ENCODE measurements around the gene MALAT1. TPM values are rescaled to one million over a fixed set of nuclear protein-coding genes. Genes with fewer than 3 reads are reported as not detected.
A peak's percentile ranks its signal among the peaks of the same experiment; 100 is the strongest.

Gene MALAT1
- total RNA-seq, 4 donors from 2014 or later = 10,683 to 28,425 (median 19,356) TPM

DNA sequence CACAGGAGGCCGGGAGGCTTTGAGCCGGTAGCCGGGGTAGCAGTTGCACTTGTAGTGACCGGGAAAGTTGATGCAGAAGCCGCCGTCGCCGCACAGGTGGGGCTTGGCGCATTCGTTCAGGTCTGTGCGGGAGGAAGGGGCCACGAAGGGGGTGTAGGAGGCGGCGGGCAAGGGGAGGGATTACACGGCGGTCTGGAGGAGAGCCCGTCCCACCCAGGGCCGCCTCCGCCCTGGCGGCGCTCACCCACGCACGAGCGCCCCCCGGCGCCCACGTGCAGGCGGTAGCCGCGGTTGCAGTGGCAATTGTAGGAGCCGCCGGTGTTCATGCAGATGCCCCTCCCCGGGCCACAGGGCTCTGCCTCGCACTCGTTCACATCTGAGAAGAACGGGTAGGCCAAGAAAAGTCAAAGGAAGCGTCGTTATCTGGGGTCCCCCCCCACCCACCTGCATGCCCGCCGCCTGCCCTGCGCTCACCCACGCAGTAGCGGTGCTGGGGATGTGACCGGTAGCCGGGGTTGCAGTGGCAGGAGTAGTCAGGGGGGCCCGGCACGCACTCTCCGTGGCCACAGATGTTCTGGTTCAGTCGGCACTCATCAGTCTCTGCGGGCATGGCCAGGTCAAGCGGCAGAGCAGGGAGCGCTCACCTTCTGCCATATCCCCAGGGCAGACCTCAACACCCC is 48.7 kb downstream of the MALAT1 start:
- H3K27ac ChIP-seq = peak overlapping the region in 3 of 4 donors; percentile 77 to 83 (median 80)
- H3K27me3 ChIP-seq = no peaks in the 10 kb centered on the region
- TF ChIP-seq CTCF (IDR thresholded peaks at IDR 0.05) (peak in 1 of 6 experiments; percentile 4), POLR2A (IDR thresholded peaks at IDR 0.05) (no peak)
- DNase-seq = peak in 2 of 3 donors; percentile 49 to 62
- H3K36me3 ChIP-seq = peaks cover 0 to 13% (median 0%) of the 10 kb centered on the region in 3 donors
- H3K4me1 ChIP-seq = peaks cover 9 to 23% (median 17%) of the 10 kb centered on the region in 4 donors
- H3K4me3 ChIP-seq = peak overlapping the region in 1 of 4 donors; percentile 29
- H3K9me3 ChIP-seq = no peaks in the 10 kb centered on the region

DNA sequence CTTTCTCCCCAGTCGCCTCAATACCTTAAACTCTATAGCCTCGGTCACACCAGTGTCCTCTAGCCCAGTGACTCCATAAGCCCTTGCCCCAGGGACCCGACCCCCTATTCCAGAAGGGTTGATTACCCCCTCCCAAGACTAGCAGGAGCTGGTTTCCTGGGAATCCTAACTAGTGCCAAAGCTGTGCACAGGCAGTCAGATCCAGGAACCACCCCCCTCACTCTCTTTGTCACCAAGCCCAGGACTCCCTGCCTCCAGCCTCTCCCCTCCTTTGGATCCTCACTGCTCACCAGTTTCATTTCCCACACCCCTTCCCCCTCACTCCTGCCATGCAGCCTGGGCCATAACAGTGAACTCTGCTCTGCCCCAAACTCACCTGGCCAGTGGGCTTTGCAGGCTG is 49.5 kb downstream of the MALAT1 start:
- H3K4me1 ChIP-seq = peaks cover 9 to 25% (median 23%) of the 10 kb centered on the region in 4 donors
- no peak for TF ChIP-seq POLR2A (IDR thresholded peaks at IDR 0.05)

GRCh38 chr11:65549096-65549495 is 50.3 kb downstream of the MALAT1 start:
- Histone ChIP-seq H3K4me3 (no peak overlapping the region), H3K27ac (peak overlapping the region in 1 of 4 donors; percentile 31), H3K36me3 (peaks cover 0 to 6% (median 0%) of the 10 kb centered on the region in 3 donors), H3K27me3 (no peaks in the 10 kb centered on the region), H3K4me1 (peaks cover 9 to 29% (median 23%) of the 10 kb centered on the region in 4 donors), H3K9me3 (no peaks in the 10 kb centered on the region)
- no peak for TF ChIP-seq CTCF (IDR thresholded peaks at IDR 0.05)
- no peak for TF ChIP-seq POLR2A (IDR thresholded peaks at IDR 0.05)
- DNase-seq = no peak

More for the DNA sequence above, 49.5 kb downstream of the MALAT1 start:
- H3K9me3 ChIP-seq = no peaks in the 10 kb centered on the region
- DNase-seq = no peak
- H3K27me3 ChIP-seq = no peaks in the 10 kb centered on the region
- H3K36me3 ChIP-seq = peaks cover 0 to 13% (median 0%) of the 10 kb centered on the region in 3 donors
- no peak overlapping the region for H3K4me3 ChIP-seq
- H3K27ac ChIP-seq = peak overlapping the region in 1 of 4 donors; percentile 31

DNA sequence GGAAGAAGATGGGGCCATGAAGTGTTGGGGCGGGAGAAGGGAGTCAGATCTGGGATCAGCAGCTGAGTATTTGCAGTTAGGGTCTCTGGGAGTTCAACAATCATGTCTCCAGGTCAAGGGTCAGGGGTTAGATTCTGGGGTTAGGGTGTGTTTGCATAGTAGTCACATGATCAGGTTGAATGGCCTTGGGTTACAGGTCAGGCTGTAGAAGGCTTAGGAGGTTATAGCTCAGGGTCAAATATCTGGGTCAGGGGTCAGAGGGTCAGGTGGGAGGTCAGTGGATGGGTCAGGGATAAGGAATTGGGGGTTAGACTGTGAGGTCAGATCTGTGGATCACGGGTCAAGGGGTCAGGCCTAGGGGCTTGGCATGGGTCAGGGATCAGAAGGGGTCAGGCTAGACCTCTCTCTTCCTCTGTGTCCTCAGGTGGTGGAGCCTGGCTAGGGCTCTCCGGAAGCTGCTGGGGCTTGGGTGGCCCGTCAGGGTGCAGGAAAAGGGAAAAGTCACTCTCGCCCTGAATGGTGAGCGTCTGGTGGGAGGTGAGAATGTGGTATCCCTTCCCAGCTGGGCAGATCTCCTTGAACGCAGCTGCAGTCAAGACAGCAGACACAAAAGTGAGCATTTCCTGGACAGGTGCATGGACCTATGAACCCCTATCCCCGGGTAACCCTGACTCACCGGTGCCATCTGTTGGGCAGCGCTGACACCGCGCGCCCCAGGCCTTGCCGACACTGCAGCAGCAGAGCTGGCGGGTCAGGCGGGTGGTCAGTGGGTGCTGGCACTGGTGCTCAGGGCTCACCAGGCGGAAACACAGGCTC is 52.9 kb downstream of the MALAT1 start:
- Histone ChIP-seq H3K4me3 (peak overlapping the region in 2 of 4 donors; percentile 31 to 33), H3K4me1 (peaks cover 9 to 45% (median 24%) of the 10 kb centered on the region in 4 donors), H3K36me3 (peaks cover 0 to 6% (median 0%) of the 10 kb centered on the region in 3 donors), H3K9me3 (no peaks in the 10 kb centered on the region), H3K27ac (peak overlapping the region; percentile 53 to 97 (median 72)), H3K27me3 (no peaks in the 10 kb centered on the region)
- TF ChIP-seq CTCF (IDR thresholded peaks at IDR 0.05) = peak; percentile 46 to 84 (median 68)
- peak; percentile 42 to 60 for TF ChIP-seq POLR2A (IDR thresholded peaks at IDR 0.05)
- DNase-seq = peak; percentile 83 to 94 (median 90)

GRCh38 chr11:65552388-65552951 is 53.6 kb downstream of the MALAT1 start:
- Histone ChIP-seq H3K36me3 (peaks cover 0 to 4% (median 0%) of the 10 kb centered on the region in 3 donors), H3K4me1 (peaks cover 9 to 52% (median 17%) of the 10 kb centered on the region in 4 donors), H3K27ac (peak overlapping the region in 3 of 4 donors; percentile 62 to 97 (median 82)), H3K9me3 (no peaks in the 10 kb centered on the region), H3K4me3 (no peak overlapping the region), H3K27me3 (no peaks in the 10 kb centered on the region)
- TF ChIP-seq POLR2A (IDR thresholded peaks at IDR 0.05) (no peak), CTCF (IDR thresholded peaks at IDR 0.05) (no peak)
- peak in 1 of 3 donors; percentile 57 for DNase-seq
